NCI-H446 treated with DMSO at 0.1 percent for 48 hours (cell line): ENCODE measurements around the gene FRMD4B.
"Not testable (repeated sequence)": the region's sequence is repeated elsewhere in the genome, so short reads cannot be mapped to it uniquely, and the experiment has no call there.

Experiments used
- DNase-seq: peaks from one replicate; lab custom pipeline; 2025; lab: John Stamatoyannopoulos, UW

FRMD4B gene

DNA sequence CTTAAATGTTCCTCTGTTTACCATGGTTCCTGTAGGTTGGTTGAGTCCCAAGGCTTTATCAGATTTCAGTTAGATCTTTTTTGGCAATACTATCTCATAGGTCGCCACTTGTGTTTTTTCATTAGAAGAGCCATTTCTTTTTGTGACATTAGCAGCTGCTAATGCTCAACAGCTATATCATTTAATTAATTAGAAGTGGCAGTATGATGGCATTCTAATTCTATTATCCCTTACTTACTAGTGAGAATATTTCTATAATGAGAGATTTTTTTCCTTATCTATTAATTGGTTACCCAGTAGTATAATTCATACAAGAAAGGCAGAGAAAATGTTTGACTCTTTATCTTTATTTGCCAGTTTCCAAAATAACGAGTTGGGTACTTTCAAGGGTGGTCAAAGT lies 25.2 kb downstream of the FRMD4B start:
- DNase-seq: no peak

- DNase-seq: no peak
Measured at GRCh38 chr3:69359916-69360315, 26.0 kb downstream of the FRMD4B start.

- DNase-seq: no peak
Measured at GRCh38 chr3:69359339-69359893, 26.5 kb downstream of the FRMD4B start.

GRCh38 chr3:69357196-69357595 lies 28.7 kb downstream of the FRMD4B start:
- no peak for DNase-seq

DNA sequence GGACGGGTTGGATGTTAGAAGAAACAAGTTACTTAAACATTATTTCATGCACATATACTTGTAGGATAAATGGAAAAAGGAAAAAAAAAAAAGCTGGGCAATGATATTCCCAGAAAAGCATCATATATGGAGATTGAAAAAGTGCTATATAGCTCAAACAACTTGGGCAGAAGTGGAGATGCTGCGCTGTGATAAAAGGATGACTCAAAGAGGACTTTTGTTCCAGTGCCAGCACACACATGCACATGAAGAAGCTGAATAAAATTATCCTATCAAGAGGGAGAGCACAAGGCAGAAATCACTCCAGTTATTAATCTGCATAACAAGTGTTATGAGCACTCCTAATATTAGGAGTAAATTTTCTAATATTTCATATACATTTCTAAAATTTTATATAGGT lies 30.9 kb downstream of the FRMD4B start:
- no peak for DNase-seq

GRCh38 chr3:69353503-69353902 lies 32.4 kb downstream of the FRMD4B start:
- DNase-seq: no peak

GRCh38 chr3:69353088-69353478 lies 32.8 kb downstream of the FRMD4B start:
- no peak for DNase-seq

- DNase-seq: no peak
Measured at GRCh38 chr3:69352305-69353087, 33.4 kb downstream of the FRMD4B start.

- DNase-seq: no peak
Measured at GRCh38 chr3:69343875-69344274, 42.0 kb downstream of the FRMD4B start.

GRCh38 chr3:69342074-69342473 lies 43.8 kb downstream of the FRMD4B start:
- DNase-seq: no peak

DNA sequence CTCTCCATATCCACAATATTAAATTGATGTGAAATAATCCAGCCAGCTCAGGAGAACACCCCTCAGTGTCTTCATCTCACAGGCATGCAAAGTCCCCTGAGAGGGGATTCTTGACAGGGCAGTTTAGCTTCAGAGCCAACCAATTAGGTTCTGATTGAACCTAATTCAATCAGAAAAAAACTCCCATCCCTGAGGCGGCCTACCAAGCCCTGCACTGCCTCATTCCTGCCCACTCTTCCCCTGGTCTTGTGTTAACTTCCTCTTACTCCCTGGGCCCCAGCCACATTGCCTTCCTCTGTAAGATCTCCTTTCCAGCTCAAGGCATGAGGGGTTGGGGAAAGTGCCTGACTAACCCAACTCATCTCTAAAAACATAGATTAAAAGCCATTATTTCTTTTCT lies 46.1 kb downstream of the FRMD4B start:
- DNase-seq: no peak

GRCh38 chr3:69338911-69339310 lies 47.0 kb downstream of the FRMD4B start:
- no peak for DNase-seq

- no peak for DNase-seq
Measured at GRCh38 chr3:69332934-69333333, 53.0 kb downstream of the FRMD4B start.

GRCh38 chr3:69330891-69331400 lies 54.9 kb downstream of the FRMD4B start:
- DNase-seq: no peak

- no peak for DNase-seq
Measured at GRCh38 chr3:69329892-69330291, 56.0 kb downstream of the FRMD4B start.

GRCh38 chr3:69328963-69329302 lies 57.0 kb downstream of the FRMD4B start:
- no peak for DNase-seq

- no peak for DNase-seq
Measured at GRCh38 chr3:69328103-69328962, 57.6 kb downstream of the FRMD4B start.

GRCh38 chr3:69326855-69327300 lies 59.0 kb downstream of the FRMD4B start:
- no peak for DNase-seq

DNA sequence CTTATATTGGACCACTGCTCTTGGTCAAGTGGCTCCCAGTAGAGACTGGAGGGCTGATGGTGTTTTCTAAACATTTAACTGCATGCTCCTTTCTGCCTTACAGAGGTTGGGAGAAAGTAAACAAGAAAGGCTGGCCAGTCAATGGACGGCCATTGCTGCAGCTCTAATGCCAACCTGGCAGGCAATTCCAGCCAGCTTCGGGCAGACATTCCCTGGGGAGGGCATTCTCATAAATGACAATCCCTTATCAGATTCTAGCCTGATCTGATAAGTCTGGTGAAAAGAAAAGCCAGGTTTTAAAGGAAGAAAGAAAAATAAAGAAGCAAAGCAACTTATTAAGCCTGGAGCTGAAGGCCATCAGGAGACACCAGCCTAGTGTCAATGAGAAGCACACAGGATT lies 60.7 kb downstream of the FRMD4B start:
- DNase-seq: no peak

DNA sequence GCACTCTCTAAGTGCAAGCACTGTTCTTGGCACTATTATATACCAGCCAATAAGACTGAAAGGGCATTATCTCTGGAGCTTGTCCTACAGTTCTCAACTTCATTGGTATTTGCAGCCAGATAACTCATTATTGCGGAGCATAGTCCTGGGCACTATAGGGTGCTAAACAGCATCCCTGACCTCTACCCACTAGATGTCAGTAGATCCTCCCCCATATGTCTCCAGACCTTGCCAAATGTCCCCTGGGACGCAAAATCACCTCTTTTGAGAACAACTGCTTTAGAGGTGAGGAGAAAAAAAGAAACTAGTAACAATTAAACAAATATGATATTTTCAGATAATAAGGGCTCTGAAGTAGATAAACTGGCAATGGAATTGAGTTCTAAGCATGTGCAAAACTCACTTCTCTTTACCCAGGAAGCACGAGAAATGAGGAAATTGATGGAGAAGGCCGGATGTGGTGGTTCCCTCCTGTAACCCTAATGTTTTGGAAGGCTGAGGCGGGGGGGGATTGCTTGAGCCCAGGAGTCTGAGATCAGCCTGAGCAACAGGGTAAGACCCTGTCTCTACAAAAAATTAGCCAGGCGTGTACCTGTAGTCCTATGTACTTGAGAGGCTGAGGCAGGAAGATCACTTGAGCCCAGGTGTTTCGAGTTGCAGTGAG lies 61.4 kb downstream of the FRMD4B start:
- no peak for DNase-seq

DNA sequence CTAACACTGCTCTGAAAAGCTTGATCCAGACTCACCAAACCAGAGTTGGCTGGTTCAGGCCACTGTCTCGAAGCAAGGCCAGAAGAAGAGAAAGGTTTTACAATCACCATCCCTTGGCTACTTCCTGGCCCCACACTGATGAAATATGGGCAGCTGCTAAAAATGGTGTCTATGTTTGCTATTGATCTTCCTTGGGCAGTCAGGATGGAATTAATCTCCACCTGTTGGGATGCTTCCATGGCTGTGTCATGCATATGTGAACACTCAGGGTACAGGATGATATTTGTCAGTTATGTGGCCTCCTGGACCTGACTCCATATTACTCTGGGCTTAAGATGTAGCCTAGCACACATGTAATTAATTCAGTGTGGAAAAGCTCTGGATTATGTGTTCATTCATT lies 61.9 kb downstream of the FRMD4B start:
- DNase-seq: no peak

- not testable (repeated sequence) for DNase-seq
Measured at GRCh38 chr3:69322512-69322911, 63.4 kb downstream of the FRMD4B start.
